GM20000 (cell line): ENCODE results near the gene OVCA2.

Experiments used
- DNase-seq: peaks from one replicate; pipeline ENCODE4 v3.0.0; 2012; ENCODE audit warnings: low spot score
- CTCF ChIP-seq: IDR thresholded peaks from 2 replicates; pipeline ENCODE4 v1.5.1; 2012; ENCODE audit warnings: mild to moderate bottlenecking, control low read depth; ENCODE audit errors: extremely low read depth, missing control alignments

OVCA2 gene

GRCh38 chr17:2016494-2016893, 25.3 kb upstream of the OVCA2 start:
- no peak for TF ChIP-seq CTCF
- no peak for DNase-seq

- no peak for TF ChIP-seq CTCF
- no peak for DNase-seq
Measured at GRCh38 chr17:2017274-2017941, 24.4 kb upstream of the OVCA2 start.

- TF ChIP-seq CTCF, result no peak
- no peak for DNase-seq
Measured at GRCh38 chr17:2018716-2019510, 22.9 kb upstream of the OVCA2 start.

- no peak for DNase-seq
- TF ChIP-seq CTCF, result no peak
Measured at GRCh38 chr17:2019723-2020122, 22.1 kb upstream of the OVCA2 start.

- TF ChIP-seq CTCF, result no peak
- no peak for DNase-seq
Measured at GRCh38 chr17:2020721-2021120, 21.1 kb upstream of the OVCA2 start.

GRCh38 chr17:2022647-2023240, 19.1 kb upstream of the OVCA2 start:
- DNase-seq, result no peak
- TF ChIP-seq CTCF, result no peak

GRCh38 chr17:2023256-2023655, 18.6 kb upstream of the OVCA2 start:
- no peak for DNase-seq
- no peak for TF ChIP-seq CTCF
